GM23338 (cell line): ENCODE results near the gene IGF2BP2. TPM values are rescaled to one million over a fixed set of nuclear protein-coding genes. Genes with fewer than 3 reads are reported as not detected.

Source experiments
- ATAC-seq: fragments of 200-7000 bp; cut with Tn5 transposase; 3 replicates; pipeline ENCODE4 v1.9.1; 2020
- DNase-seq: peaks from one replicate; pipeline ENCODE4 v3.0.0-alpha.2; 2015; ENCODE audit warnings: low spot score
- H2AFZ ChIP-seq: fragments of 200-600 bp; sonication (generic); 2 replicates; pipeline ENCODE4 v1.8.0; 2016; ENCODE audit warnings: antibody characterized with exemption, mild to moderate bottlenecking, moderate library complexity
- H3F3A ChIP-seq: fragments of 200-600 bp; sonication (generic); replicated peaks from 2 replicates; pipeline ENCODE4 v1.8.0; 2017; ENCODE audit warnings: antibody characterized with exemption, mixed run types, low read depth
- H3K27ac ChIP-seq: fragments of 200-600 bp; sonication (generic); 2 replicates; pipeline ENCODE4 v1.6.1; 2016; ENCODE audit warnings: low read depth
- H3K27me3 ChIP-seq: fragments of 200-600 bp; sonication (generic); 2 replicates; pipeline ENCODE4 v1.8.0; 2016; ENCODE audit warnings: mild to moderate bottlenecking, mixed run types, moderate library complexity; ENCODE audit not compliant: insufficient read depth
- H3K36me3 ChIP-seq: fragments of 200-600 bp; sonication (generic); 2 replicates; pipeline ENCODE4 v1.8.0; 2016; ENCODE audit warnings: mild to moderate bottlenecking; ENCODE audit not compliant: insufficient read depth
- H3K4me1 ChIP-seq: fragments of 200-600 bp; sonication (generic); 2 replicates; pipeline ENCODE4 v1.8.0; 2016; ENCODE audit warnings: mild to moderate bottlenecking, moderate library complexity; ENCODE audit not compliant: insufficient read depth
- H3K4me2 ChIP-seq: fragments of 200-600 bp; sonication (generic); 2 replicates; pipeline ENCODE4 v1.7.1; 2017; ENCODE audit warnings: mixed run types
- H3K4me3 ChIP-seq: fragments of 200-600 bp; sonication (generic); 2 replicates; pipeline ENCODE4 v1.6.1; 2016; ENCODE audit warnings: mixed run types
- H3K79me2 ChIP-seq: fragments of 200-600 bp; sonication (generic); replicated peaks from 2 replicates; pipeline ENCODE4 v1.8.0; 2017; ENCODE audit warnings: mild to moderate bottlenecking; ENCODE audit not compliant: insufficient read depth
- H3K9me2 ChIP-seq: fragments of 200-600 bp; sonication (generic); 2 replicates; pipeline ENCODE4 v1.8.0; 2017; ENCODE audit not compliant: insufficient read depth
- H4K20me1 ChIP-seq: fragments of 200-600 bp; sonication (generic); replicated peaks from 2 replicates; pipeline ENCODE4 v1.8.0; 2017; ENCODE audit warnings: mild to moderate bottlenecking; ENCODE audit not compliant: insufficient read depth
- H3K27ac Mint-ChIP-seq: 2 replicates; pipeline ENCODE4 v1.8.0; 2020; ENCODE audit warnings: inconsistent platforms, mild to moderate bottlenecking, moderate library complexity, mixed read lengths
- H3K27me3 Mint-ChIP-seq: 3 replicates; pipeline ENCODE4 v1.8.0; 2022; ENCODE audit warnings: low read depth, mild to moderate bottlenecking, moderate library complexity, mixed read lengths, inconsistent platforms; ENCODE audit not compliant: insufficient read depth, poor library complexity
- H3K36me3 Mint-ChIP-seq: 3 replicates; pipeline ENCODE4 v1.8.0; 2021; ENCODE audit warnings: low read depth, mild to moderate bottlenecking, inconsistent platforms, moderate library complexity, mixed read lengths
- H3K4me1 Mint-ChIP-seq: 3 replicates; pipeline ENCODE4 v1.8.0; 2020; ENCODE audit warnings: mild to moderate bottlenecking, inconsistent platforms, mixed read lengths
- H3K4me3 Mint-ChIP-seq: 3 replicates; pipeline ENCODE4 v1.8.0; 2021; ENCODE audit warnings: moderate library complexity, mild to moderate bottlenecking, inconsistent platforms, mixed read lengths
- H3K9me3 Mint-ChIP-seq: 3 replicates; pipeline ENCODE4 v1.8.0; 2020; ENCODE audit warnings: moderate library complexity, mild to moderate bottlenecking, inconsistent platforms, mixed read lengths
- CREB1 ChIP-seq: fragments of 250-450 bp; sonication (Bioruptor Pico); IDR thresholded peaks from 2 replicates; pipeline ENCODE4 v1.5.0; 2020; ENCODE audit warnings: low read depth, mild to moderate bottlenecking, moderate library complexity
- CTCF ChIP-seq, 2 experiments: fragments of 200-600 bp in 1 of 2; sonication (generic) in 1 of 2; conservative IDR thresholded peaks; 2 replicates each; pipeline versions ENCODE4 v1.5.1 to v1.6.1; 2016 to 2017; ENCODE audit warnings: antibody characterized with exemption in 2 of 2, low read depth in 2 of 2, mild to moderate bottlenecking in 2 of 2, moderate library complexity in 1 of 2
- EZH2 ChIP-seq: fragments of 200-600 bp; sonication (generic); IDR thresholded peaks from one replicate; pipeline ENCODE4 v1.8.0; 2017; ENCODE audit warnings: antibody characterized with exemption, mild to moderate bottlenecking, low read depth; ENCODE audit not compliant: unreplicated experiment
- JUNB ChIP-seq: IDR thresholded peaks from one replicate; pipeline ENCODE4 v1.6.1; 2016; ENCODE audit warnings: antibody characterized with exemption; ENCODE audit not compliant: unreplicated experiment
- NANOG ChIP-seq: IDR thresholded peaks from 2 replicates; pipeline ENCODE4 v1.6.1; 2016; ENCODE audit warnings: antibody characterized with exemption, borderline replicate concordance
- POLR2AphosphoS5 ChIP-seq: IDR thresholded peaks from 2 replicates; pipeline ENCODE4 v1.6.1; 2016; ENCODE audit warnings: antibody characterized with exemption, low read depth
- STAT1 ChIP-seq: IDR thresholded peaks from one replicate; pipeline ENCODE4 v1.6.1; 2016; ENCODE audit warnings: antibody characterized with exemption; ENCODE audit not compliant: unreplicated experiment
- ZNF114 ChIP-seq: fragments of 250-450 bp; sonication (Bioruptor Pico); IDR thresholded peaks from 2 replicates; pipeline ENCODE4 v1.5.0; 2020; ENCODE audit warnings: mild to moderate bottlenecking, moderate library complexity
- ZNF462 ChIP-seq: fragments of 250-450 bp; sonication (Bioruptor Pico); IDR thresholded peaks from 2 replicates; pipeline ENCODE4 v1.5.0; 2020; ENCODE audit warnings: mild to moderate bottlenecking, moderate library complexity
- polyA plus RNA-seq: library from polyadenylated mRNA; unstranded; fragments of >200 nt; fragmentation: Nextera tagmentation; extraction: Ambion mirVana; gene quantifications from 2 replicates; pipeline ENCODE4 v1.2.1, GENCODE V29; 2016
- total RNA-seq: library from RNA; depleted of rRNA; stranded (reverse); fragments of >200 nt; shearing (Covaris generic); gene quantifications from 2 replicates; pipeline ENCODE4 v1.2.3, GENCODE V29; 2014

The IGF2BP2 gene
- total and polyA plus RNA-seq, 2 experiments from 2014 or later: 82.9 to 84.5 TPM

- H3K4me2 ChIP-seq: no peak overlapping the region
- no peaks in the 10 kb centered on the region; the same call in 1 of the 2 replicates for H4K20me1 ChIP-seq
- no peak overlapping the region for H2AFZ ChIP-seq
- TF ChIP-seq NANOG (no peak), ZNF114 (CRISPR knock-in tag) (no peak), EZH2 (no peak), ZNF462 (CRISPR knock-in tag) (no peak), CREB1 (no peak), STAT1 (no peak), POLR2AphosphoS5 (no peak), CTCF (conservative IDR thresholded peaks at IDR 0.05; ENCODE audit: low read depth in 2 of 2) (no peak), JUNB (no peak)
- peaks cover 12% of the 10 kb centered on the region; the same call in 1 of the 2 replicates for H3K4me1 ChIP-seq
- H3K36me3 Mint-ChIP-seq: peaks cover 85% of the 10 kb centered on the region
- H3K4me1 Mint-ChIP-seq: peaks cover 33% of the 10 kb centered on the region
- no peaks in the 10 kb centered on the region for H3K27me3 ChIP-seq
- no peak overlapping the region for H3K27ac ChIP-seq
- no peak overlapping the region for H3K27ac Mint-ChIP-seq
- no peak overlapping the region for H3K4me3 ChIP-seq
- peaks cover 22% of the 10 kb centered on the region for H3K27me3 Mint-ChIP-seq
- H3K79me2 ChIP-seq: no peaks in the 10 kb centered on the region
- peaks cover 4% of the 10 kb centered on the region; the same call in 1 of the 2 replicates for H3F3A ChIP-seq
- no peaks in the 10 kb centered on the region for H3K9me2 ChIP-seq
- DNase-seq (no peak), ATAC-seq (no peak)
- H3K36me3 ChIP-seq: peaks cover 34% of the 10 kb centered on the region
- H3K4me3 Mint-ChIP-seq: no peak overlapping the region; the same call in 2 of the 3 replicates
- H3K9me3 Mint-ChIP-seq: no peaks in the 10 kb centered on the region
Observed at GRCh38 chr3:185648396-185648795, 176.4 kb downstream of the IGF2BP2 start.
